Uterus (tissue), 2 donors: ENCODE data around the gene SLC12A5.

ENCODE experiments used
- CTCF ChIP-seq, 4 experiments: fragments of 200-600 bp in 2 of 4; fragments of 450-650 bp in 2 of 4; sonication (generic) in 2 of 4; IDR thresholded peaks; one replicate each; pipeline ENCODE4 v1.5.1; 2016 to 2019; ENCODE audit warnings: antibody characterized with exemption in 4 of 4, mild to moderate bottlenecking in 2 of 4, moderate library complexity in 1 of 4
- POLR2A ChIP-seq, 2 donors: fragments of 450-650 bp; IDR thresholded peaks; one replicate each; pipeline ENCODE4 v1.6.1; 2016; ENCODE audit warnings: antibody characterized with exemption in 2 of 2, mild to moderate bottlenecking in 1 of 2, moderate library complexity in 1 of 2

GRCh38 chr20:45981261-45981660 is 47.8 kb upstream of the SLC12A5 start:
- TF ChIP-seq CTCF (IDR thresholded peaks at IDR 0.05) (no peak), POLR2A (IDR thresholded peaks at IDR 0.05) (no peak)
